Keratinocyte (primary cell): ENCODE results near the gene ROR2.

Source experiments
- EZH2 ChIP-seq: IDR thresholded peaks from one replicate; pipeline ENCODE4 v1.6.1; 2012; ENCODE audit warnings: inconsistent platforms, mild to moderate bottlenecking, low read length, moderate library complexity
- TF ChIP-seq, protein P1 (sequence below), 3 experiments: IDR thresholded peaks in 1 of 3; conservative IDR thresholded peaks in 1 of 3; optimal IDR thresholded peaks in 1 of 3; 2 replicates in 2 of 3; 3 replicates in 1 of 3; pipeline versions ENCODE3 to v1.5.1; 2011; ENCODE audit warnings: low read length in 3 of 3, mild to moderate bottlenecking in 3 of 3, moderate library complexity in 2 of 3, control low read depth in 1 of 3, inconsistent platforms in 1 of 3; ENCODE audit not compliant: insufficient read depth in 2 of 3; ENCODE audit errors: extremely low read depth in 1 of 3

DNA sequence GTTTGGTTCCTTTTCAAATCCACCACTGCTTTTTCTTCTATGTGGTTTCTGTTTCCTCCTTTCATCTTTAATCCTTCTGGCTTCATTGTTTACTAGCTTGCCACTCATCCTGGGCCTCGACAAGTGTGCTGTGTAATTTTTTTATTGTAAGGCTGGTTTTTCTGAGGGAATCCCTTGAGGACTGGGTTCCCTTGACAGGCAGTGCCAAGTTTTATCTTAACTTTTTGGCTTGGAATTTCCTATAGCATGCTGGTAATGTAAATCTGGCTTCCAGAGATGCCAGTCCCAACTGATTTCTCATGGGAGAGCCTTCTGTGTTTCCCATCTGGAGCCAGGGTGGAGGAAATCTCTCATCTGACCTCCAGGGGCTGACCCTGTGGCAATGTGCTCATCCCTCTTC lies 184.7 kb downstream of the ROR2 start:
- TF ChIP-seq, protein P1, sequence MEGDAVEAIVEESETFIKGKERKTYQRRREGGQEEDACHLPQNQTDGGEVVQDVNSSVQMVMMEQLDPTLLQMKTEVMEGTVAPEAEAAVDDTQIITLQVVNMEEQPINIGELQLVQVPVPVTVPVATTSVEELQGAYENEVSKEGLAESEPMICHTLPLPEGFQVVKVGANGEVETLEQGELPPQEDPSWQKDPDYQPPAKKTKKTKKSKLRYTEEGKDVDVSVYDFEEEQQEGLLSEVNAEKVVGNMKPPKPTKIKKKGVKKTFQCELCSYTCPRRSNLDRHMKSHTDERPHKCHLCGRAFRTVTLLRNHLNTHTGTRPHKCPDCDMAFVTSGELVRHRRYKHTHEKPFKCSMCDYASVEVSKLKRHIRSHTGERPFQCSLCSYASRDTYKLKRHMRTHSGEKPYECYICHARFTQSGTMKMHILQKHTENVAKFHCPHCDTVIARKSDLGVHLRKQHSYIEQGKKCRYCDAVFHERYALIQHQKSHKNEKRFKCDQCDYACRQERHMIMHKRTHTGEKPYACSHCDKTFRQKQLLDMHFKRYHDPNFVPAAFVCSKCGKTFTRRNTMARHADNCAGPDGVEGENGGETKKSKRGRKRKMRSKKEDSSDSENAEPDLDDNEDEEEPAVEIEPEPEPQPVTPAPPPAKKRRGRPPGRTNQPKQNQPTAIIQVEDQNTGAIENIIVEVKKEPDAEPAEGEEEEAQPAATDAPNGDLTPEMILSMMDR (optimal IDR thresholded peaks at IDR 0.05 in 1 of 3, IDR thresholded peaks at IDR 0.05 in 1 of 3, conservative IDR thresholded peaks at IDR 0.05 in 1 of 3; ENCODE audit: extremely low read depth in 1 of 3, insufficient read depth in 2 of 3, low read length in 3 of 3): no peak
- no peak for TF ChIP-seq EZH2
